GM19372 (cell line): ENCODE results near the gene COL15A1.
A peak's percentile ranks its signal among the peaks of the same experiment; 100 is the strongest.
"Not testable (repeated sequence)": the region's sequence is repeated elsewhere in the genome, so short reads cannot be mapped to it uniquely, and the experiment has no call there.

Experiments used
- ATAC-seq: cut with Tn5 transposase; IDR thresholded peaks from one replicate; pipeline ENCODE4 v1.9.1; 2021; ENCODE audit warnings: mild to moderate bottlenecking, low read depth, moderate library complexity; ENCODE audit not compliant: unreplicated experiment

COL15A1 gene

GRCh38 chr9:99096409-99096808 lies 152.7 kb downstream of the COL15A1 start:
- no peak for ATAC-seq

- not testable (repeated sequence) for ATAC-seq
Measured at GRCh38 chr9:99099806-99100585, 156.3 kb downstream of the COL15A1 start.

- no peak for ATAC-seq
Measured at GRCh38 chr9:99101271-99101670, 157.6 kb downstream of the COL15A1 start.

- no peak for ATAC-seq
Measured at GRCh38 chr9:99101812-99102211, 158.1 kb downstream of the COL15A1 start.

- ATAC-seq: no peak
Measured at GRCh38 chr9:99103054-99103895, 159.6 kb downstream of the COL15A1 start.

- ATAC-seq: no peak
Measured at GRCh38 chr9:99103901-99104458, 160.3 kb downstream of the COL15A1 start.

GRCh38 chr9:99104459-99105151 lies 160.9 kb downstream of the COL15A1 start, which contains the start of gene TGFBR1:
Gene TGFBR1, plus strand, starts transcription at chr9:99105113. Its CDS starts 93 bp downstream, at chr9:99105206.
- ATAC-seq: peak; percentile 87

- ATAC-seq: peak; percentile 60
Measured at GRCh38 chr9:99105152-99106043, 161.7 kb downstream of the COL15A1 start.

GRCh38 chr9:99106044-99106375 lies 162.3 kb downstream of the COL15A1 start:
- ATAC-seq: no peak

GRCh38 chr9:99107421-99107820 lies 163.7 kb downstream of the COL15A1 start:
- no peak for ATAC-seq

- no peak for ATAC-seq
Measured at GRCh38 chr9:99108131-99108530, 164.4 kb downstream of the COL15A1 start.

- ATAC-seq: no peak
Measured at GRCh38 chr9:99109522-99109921, 165.8 kb downstream of the COL15A1 start.

- ATAC-seq: no peak
Measured at GRCh38 chr9:99112750-99113413, 169.2 kb downstream of the COL15A1 start.

- no peak for ATAC-seq
Measured at GRCh38 chr9:99113414-99114048, 169.8 kb downstream of the COL15A1 start.

- ATAC-seq: no peak
Measured at GRCh38 chr9:99114049-99114440, 170.3 kb downstream of the COL15A1 start.

GRCh38 chr9:99114846-99115500 lies 171.3 kb downstream of the COL15A1 start:
- ATAC-seq: no peak

GRCh38 chr9:99116003-99116411 lies 172.3 kb downstream of the COL15A1 start:
- ATAC-seq: no peak

- ATAC-seq: peak; percentile 96
Measured at GRCh38 chr9:99118782-99119466, 175.2 kb downstream of the COL15A1 start.
